B cell (primary cell): ENCODE results near the gene JPH3.

Experiments
- CTCF ChIP-seq: fragments of 200-600 bp; IDR thresholded peaks from one replicate; pipeline ENCODE4 v1.8.0; 2022; ENCODE audit warnings: antibody characterized with exemption, mild to moderate bottlenecking
- EZH2 ChIP-seq: IDR thresholded peaks from 2 replicates; pipeline ENCODE4 v1.6.1; 2012; ENCODE audit warnings: borderline replicate concordance, low read depth, mild to moderate bottlenecking, moderate library complexity, low read length; ENCODE audit not compliant: insufficient read depth, poor library complexity, severe bottlenecking

- no peak for TF ChIP-seq CTCF
- TF ChIP-seq EZH2 = no peak
Measured at GRCh38 chr16:87680272-87680644, 78.0 kb downstream of the JPH3 start.
